RCC 7860 (cell line): ENCODE measurements around the gene TRIM72.
"Not testable (repeated sequence)": the region's sequence is repeated elsewhere in the genome, so short reads cannot be mapped to it uniquely, and the experiment has no call there.

Experiments used
- DNase-seq: peaks from one replicate; pipeline ENCODE4 v3.0.0-alpha.2; 2015; ENCODE audit warnings: low spot score
- FAIRE-seq: peaks from 2 replicates; lab custom pipeline; 2012; peaks lifted over from hg19 to GRCh38; lab: Jason Lieb, UNC

The TRIM72 gene, protein sequence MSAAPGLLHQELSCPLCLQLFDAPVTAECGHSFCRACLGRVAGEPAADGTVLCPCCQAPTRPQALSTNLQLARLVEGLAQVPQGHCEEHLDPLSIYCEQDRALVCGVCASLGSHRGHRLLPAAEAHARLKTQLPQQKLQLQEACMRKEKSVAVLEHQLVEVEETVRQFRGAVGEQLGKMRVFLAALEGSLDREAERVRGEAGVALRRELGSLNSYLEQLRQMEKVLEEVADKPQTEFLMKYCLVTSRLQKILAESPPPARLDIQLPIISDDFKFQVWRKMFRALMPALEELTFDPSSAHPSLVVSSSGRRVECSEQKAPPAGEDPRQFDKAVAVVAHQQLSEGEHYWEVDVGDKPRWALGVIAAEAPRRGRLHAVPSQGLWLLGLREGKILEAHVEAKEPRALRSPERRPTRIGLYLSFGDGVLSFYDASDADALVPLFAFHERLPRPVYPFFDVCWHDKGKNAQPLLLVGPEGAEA

DNA sequence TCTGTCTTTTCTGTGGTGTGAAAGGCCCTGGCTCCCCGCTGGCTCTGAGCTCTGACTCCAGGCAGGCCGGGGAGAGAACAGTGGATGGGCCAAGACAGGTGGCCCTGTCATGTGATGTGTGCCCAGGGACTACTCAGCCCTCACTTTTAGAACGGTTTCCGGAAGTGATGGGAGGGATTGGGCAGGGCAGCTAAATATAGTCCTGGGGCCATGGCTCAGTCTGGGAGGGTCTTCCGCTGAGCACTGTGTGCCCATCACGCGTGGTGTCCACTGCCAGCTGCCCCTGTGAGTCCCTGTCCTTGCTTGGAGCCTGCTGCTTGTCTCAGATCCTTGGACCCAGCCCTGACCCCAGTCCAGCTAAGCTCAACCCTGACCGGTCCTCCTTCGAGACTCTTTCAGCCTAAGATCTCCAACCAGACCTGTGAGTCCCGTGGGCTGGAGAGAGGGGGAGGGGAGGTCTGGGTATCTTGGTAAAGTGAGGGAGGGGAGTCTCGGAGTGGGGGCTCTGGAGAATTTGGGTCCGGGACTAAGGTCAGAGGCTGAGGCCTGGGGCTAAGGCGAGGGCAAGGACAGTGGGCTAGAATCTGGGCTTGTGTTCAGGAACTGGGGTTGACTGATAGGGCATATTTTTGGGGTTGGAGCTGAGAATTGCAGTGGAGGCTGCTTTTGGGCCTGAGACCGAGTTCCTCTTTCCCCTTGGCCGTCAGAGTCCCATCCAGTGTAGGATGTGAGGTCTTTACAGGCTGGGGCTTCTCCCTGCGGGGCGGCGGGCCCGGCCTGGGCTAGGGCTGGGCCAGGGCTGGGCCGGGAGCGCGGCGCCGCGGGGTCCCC lies at the start of gene TRIM72:
TRIM72 (plus strand) TSS at position 243 of the 831 bp plus-strand sequence. CDS start 620 bp downstream, outside the sequence.
- DNase-seq = no peak
- no peak for FAIRE-seq

DNA sequence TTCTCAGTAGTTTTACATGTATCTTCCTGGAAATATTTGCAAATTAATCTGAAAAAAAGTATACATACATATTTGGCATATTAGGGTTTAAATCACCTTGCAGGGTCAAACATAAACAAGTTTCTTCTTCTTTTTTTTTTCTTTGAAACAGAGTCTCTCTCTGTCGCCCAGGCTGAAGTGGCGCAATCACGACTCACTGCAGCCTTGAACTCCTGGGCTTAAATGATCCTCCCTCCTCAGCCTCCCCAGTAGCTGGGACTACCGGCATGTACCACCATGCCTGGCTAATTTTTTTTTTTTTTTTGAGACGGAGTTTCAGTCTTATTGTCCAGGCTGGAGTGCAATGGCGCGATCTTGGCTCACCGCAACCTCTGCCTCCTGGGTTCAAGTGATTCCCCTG lies 46.6 kb upstream of the TRIM72 start:
- DNase-seq (no peak), FAIRE-seq (no peak)

DNA sequence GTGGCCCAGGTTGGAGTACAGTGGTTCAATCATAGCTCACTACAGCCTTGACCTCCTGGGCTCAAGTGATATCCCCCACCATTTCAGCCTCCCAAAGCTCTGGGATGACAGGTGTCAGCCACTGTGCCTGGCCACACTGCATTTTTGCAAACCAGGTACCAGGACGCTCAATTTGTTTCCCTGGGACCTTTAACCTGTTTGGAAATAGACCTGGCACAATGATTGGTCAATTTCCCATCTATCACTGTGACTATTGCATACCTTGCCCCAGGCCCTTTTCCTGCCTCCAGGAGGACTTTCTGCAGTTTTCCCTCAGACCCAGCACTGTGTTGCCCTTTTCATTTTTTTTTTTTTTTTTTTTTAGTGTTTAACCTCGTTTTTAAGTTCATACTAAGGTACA lies 45.1 kb upstream of the TRIM72 start:
- DNase-seq = no peak
- no peak for FAIRE-seq

DNA sequence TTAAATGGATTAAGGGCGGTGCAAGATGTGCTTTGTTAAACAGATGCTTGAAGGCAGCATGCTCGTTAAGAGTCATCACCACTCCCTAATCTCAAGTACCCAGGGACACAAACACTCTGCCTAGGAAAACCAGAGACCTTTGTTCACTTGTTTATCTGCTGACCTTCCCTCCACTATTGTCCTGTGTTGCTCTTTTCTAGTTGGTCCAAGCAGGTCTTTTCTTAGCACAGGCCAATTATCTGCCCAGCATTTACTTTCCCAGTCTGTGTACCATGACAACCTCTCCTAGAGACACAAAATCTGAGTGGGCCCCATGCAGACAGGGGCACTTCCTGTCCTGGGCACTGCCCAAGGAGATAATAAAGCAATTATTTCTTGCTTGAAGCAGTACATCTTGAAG lies 43.9 kb upstream of the TRIM72 start:
- DNase-seq, FAIRE-seq: not testable (repeated sequence)

DNA sequence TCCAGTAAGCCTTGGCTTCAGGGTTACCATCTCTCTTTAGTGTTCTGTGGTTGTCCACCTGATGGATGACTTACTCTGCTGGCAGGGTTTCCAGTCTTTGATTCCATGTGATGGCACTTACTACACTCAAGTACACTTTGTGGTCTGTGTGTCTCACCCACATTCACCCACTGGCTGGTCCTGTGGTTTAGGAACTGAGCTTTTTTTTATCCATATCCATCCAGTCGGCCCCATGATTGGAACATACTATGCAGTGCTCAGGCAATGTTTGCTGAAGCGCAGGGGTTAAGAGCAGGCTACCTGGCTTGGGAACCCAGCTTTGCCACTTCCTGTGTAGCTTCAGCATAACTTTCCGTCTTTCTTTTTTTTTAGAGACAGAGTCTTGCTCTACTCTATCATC lies 36.8 kb upstream of the TRIM72 start:
- DNase-seq (peak; percentile 97), FAIRE-seq (peak; percentile 98)

DNA sequence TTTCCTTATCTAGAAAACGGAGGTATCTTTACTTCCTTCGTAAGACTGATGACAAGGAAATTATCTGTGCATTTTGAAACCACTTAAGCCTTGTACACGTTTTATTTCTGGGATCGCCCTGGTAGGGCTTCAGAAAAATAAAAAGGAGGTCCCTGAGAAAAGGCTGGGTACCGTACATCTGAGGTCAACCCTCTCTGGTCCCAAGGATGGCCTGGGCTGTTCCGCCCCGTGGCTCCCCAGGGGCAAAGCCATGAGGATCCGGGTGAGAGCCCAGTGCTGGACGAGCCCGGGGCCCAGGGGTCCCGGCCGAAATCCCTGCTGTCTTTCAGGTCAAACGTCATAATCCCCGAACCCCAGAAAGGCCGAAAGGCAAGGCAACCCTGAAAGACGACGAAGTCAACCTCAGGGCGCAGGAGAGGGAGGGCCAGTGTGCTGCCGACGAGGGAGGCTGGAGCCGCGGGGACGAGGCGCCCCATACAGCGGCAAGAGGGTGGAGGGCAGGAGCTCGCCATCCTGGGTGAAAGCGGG lies 34.6 kb upstream of the TRIM72 start:
- FAIRE-seq (no peak), DNase-seq (no peak)

DNA sequence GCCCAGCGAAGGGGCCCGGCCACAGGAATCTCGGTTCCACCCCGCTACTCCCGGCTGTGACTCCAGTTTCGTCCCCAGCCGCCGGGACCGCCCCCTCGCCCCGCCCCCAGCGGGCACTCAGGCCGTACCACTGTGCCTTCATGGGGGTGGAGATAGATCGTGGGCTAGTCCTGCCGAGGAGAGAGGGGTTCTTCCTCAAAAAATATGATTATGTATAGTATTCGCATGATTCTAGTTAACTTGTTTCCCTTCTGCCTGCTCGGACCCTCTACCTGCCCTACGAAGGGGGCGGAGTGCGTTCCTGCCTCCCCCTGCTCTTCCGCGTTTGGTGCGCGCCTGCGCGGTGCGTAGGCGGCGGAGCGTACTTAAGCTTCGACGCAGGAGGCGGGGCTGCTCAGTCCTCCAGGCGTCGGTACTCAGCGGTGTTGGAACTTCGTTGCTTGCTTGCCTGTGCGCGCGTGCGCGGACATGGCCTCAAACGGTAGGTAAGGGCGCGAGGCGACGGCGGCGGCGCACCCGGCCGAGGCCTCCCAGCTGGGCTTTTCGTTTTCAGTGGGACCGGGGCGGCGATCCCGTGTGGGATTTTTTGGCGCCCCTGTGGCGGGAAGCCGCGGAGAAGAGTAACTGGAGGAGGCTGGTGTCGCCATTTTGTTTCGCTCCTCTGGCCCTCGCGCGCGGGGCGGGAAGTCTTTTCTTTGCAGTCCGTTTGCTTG lies 34.0 kb upstream of the TRIM72 start, which contains the start of gene FUS:
FUS (plus strand) TSS at position 393 of the 713 bp plus-strand sequence; CDS start at position 469, 76 bp downstream.
- DNase-seq (peak; percentile 75), FAIRE-seq (no peak)

DNA sequence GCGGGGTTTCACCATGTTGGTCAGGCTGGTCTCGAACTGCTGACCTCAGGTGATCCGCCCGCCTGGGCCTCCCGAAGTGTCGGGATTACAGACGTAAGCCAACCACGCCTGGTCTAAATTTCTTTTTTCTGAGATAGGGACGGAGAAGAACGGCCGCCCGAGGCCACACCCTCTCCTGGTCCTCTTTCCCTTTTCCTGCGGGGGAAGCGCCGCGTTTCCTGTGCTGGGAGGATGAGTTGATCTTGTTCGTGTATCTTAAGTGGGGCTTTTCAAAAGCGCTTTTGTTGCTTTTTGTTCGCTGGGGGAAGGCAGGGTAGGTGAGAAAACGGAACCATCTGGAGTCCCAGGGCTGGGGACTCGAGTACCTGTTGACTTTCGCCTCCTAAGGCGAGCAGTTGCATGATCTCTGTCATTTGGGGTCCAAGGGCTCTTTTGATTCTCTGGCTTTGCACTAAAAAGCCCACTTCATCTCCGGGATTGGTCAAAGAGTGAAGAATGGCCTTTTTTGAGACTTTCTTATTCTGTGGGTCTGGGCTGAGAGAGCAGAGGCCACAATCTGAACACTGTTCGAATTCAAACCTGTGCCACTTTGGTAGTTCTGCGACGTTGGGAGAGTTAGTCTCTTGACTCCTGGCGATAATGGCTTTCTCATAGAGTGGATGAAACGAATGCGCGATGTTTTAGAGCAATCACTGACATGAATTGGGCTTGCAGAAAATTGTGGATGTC lies 32.7 kb upstream of the TRIM72 start:
- FAIRE-seq = no peak
- DNase-seq = peak; percentile 39

DNA sequence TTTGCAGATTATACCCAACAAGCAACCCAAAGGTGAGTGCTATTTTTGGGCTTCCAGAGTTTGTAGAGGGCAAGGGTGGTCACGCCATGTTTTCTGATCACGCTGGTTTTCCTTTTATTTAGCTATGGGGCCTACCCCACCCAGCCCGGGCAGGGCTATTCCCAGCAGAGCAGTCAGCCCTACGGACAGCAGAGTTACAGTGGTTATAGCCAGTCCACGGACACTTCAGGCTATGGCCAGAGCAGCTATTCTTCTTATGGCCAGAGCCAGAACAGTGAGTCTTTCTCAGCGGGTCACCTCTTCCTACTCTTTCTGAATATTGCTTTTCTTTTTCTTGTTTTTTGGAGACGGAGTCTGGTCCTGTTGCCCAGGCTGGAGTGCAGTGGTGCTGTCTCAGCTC lies 31.5 kb upstream of the TRIM72 start:
- FAIRE-seq = no peak
- no peak for DNase-seq

DNA sequence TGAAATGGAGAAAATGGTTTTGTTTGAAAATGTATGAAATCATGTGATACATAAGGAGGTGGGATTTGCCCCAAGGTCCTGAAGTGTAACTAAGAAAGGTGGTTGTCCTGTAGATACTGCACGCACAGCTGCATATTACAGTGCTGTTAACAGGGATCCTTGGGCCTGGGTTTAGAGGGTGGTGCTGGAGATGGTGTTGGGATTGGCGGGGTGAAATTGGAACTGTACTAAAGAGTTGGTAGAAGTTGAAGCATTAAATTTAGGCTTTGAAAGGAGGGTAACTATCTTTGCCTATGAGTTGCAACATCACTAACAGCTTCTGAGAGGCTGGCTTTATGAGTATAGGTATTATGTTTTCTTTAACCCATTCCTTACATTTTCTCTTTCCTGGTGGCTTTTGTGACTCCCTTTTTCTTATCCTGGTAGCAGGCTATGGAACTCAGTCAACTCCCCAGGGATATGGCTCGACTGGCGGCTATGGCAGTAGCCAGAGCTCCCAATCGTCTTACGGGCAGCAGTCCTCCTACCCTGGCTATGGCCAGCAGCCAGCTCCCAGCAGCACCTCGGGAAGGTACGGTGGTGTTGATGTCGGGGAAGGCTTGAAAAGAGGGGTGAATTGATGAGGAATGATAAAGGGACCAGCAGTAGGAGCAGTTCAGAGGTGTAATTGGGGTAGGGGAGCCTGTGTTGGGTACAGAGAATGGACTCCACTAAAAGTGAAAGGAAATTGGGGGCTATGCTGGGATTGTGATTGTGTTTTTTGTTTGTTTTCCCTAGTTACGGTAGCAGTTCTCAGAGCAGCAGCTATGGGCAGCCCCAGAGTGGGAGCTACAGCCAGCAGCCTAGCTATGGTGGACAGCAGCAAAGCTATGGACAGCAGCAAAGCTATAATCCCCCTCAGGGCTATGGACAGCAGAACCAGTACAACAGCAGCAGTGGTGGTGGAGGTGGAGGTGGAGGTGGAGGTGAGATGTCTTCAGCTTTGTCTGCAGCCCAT lies 30.2 kb upstream of the TRIM72 start:
- no peak for FAIRE-seq
- DNase-seq = no peak

DNA sequence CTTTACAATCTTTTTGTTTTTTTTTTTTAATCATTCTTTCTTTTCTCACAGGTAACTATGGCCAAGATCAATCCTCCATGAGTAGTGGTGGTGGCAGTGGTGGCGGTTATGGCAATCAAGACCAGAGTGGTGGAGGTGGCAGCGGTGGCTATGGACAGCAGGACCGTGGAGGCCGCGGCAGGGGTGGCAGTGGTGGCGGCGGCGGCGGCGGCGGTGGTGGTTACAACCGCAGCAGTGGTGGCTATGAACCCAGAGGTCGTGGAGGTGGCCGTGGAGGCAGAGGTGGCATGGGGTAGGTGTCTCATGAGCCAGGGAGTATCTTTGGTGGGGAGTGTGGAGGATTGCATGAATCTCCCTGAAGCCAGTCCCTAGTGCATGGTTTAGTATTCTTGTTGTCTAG lies 29.0 kb upstream of the TRIM72 start:
- DNase-seq (no peak), FAIRE-seq (no peak)

DNA sequence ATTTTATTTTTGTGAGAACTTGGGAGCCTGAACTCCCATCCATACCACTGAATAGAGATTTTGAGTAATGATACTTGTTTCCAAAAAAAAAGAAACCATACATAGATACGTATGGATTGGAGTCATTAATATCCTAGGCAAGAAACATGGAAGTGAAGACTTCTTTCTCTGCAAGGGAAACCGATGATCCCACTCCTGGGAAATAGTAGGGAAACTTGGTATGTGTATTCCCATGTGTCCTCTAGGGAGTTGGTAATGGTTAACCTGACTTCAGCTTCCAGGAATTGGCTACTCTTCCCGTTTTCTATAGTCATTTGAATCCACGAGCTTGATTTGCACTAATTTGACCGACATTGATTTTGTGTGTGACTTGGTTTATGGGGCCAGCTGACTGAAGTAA lies 28.6 kb upstream of the TRIM72 start:
- FAIRE-seq = no peak

DNA sequence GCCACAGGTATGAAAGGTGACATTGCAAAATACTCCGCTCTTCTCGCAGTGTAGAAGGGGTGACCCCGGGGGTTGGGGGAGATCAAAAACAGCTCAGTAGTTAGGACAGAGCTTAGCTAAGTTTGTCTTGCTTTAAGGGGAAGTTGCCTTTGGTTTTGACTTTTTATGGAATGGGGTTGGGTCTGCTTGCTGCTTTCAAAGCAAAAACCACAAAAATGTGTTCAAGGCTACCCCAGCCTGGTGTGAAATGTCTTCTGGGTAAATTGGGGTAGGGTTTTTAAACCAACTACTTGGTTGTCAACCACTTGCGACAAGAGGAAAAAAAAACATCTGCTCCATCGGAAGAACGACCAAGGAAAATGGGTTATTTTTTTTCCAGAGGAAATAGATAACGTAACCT lies 27.7 kb upstream of the TRIM72 start:
- no peak for DNase-seq

More for the DNA sequence above, 28.6 kb upstream of the TRIM72 start:
- no peak for DNase-seq

DNA sequence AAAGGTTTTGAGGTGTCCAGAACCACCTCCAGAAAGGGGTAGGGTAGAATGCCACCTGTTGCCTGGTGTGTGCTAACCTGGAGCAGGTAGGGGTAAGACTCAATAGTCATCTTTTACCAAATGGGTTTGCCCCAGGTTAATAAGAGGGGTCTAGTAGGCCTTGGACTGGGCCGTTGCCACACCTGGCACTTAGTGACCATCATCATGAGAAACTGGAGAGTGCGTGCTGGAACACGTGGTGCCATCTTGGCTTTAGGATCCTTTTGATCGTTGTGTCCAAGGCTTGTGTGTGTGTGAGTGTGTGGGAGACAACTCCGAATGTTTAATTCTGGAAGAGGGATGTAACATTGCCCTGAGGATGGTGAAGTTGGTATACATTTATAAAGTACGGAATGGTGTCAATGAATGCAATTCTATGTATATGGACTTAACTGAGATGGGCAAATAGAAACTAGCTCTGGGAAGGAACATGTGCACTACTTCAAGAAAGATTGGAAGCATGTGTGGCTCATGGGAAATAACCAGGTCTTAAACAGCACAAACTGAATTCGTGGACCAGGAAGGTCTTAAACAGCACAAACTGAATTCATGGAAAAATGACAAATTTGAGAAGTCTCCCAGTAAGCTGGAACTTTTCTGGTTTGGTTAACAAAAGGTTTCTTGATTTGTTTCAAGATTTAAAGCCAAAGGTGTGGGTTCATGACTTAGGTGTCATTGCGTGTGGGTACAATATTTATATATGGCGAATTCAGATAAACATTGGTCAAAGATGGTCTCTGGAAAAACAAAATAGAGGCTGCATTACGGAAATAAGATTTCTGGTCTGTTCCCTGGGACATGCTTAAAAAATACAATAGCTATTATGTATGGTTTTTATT lies 26.8 kb upstream of the TRIM72 start:
- DNase-seq (no peak), FAIRE-seq (no peak)

More for the DNA sequence above, 27.7 kb upstream of the TRIM72 start:
- FAIRE-seq = no peak

DNA sequence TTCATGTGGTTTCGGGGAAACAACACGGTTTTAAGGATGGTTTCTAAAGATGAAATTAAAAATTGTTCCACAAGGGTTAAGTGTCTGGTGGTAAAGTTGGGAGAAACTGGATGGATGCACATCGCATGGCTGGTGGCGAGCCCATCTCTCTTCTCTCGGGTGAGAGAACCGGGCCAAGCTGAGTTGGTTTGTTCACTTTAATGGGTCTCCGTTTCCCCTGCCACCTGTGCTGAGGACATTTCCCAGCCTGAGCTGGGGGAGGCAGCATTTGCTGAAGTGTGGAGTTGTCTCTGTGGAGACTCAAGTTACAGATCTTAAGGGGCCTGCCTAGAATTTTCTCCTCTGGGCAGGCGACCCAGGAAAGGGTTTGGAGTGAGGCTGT lies 26.1 kb upstream of the TRIM72 start:
- DNase-seq (no peak), FAIRE-seq (no peak)

DNA sequence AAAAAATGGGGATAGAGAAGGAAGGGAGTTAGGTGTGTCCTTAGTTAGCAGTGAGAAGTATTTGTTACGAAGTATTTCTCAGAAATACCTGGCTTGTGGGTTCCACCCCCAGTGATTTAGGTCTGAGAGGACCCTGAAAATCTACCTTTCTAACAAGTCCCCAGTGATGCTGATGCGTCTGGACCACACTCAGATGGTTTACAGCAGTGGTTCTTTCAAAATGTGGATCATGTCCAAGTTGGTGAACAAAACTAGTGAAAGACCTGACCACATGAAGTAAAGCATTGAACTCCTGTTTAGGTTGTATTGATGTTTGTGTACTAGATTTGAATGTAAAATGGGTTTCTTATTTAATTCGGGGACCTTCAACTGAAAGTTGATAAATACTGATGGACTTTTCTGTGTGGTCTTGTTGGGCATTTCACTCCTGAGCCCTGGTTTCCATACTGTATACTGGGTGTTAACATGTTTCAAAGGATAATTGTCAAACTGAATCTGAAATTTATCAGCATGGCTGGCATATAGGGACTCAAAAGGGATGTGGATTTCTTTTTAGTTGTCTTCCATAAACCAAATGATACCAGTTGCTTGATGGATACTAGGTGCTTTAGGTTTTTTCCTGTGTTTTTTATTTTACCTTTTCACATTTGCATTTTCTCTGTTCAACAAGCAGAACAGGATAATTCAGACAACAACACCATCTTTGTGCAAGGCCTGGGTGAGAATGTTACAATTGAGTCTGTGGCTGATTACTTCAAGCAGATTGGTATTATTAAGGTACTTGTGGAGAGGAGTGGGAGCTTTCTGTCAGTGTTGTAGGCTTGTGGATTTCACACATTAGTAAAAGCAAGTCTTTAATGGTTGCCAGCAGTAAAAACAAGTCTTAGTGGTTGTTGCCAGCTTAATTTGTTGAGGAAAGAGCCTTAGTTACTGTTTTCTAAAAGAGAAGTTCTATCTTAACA lies 25.2 kb upstream of the TRIM72 start:
- no peak for FAIRE-seq
- DNase-seq = no peak

DNA sequence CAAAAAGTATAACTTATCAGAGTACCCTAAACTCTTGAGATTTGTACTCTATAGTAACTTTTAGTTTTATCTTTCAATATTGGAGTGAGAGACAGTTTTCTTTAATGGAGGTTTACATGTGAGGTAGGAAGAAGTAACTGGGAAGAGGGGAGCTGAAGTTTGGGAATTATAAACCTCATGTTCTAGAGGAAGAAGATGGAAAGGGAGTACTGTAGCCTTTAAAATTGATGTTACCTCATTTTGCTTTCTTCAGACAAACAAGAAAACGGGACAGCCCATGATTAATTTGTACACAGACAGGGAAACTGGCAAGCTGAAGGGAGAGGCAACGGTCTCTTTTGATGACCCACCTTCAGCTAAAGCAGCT lies 24.5 kb upstream of the TRIM72 start:
- FAIRE-seq = no peak
- no peak for DNase-seq
